Transverse colon (tissue), 4 donors: ENCODE results near the gene ERC2. TPM values are rescaled to one million over a fixed set of nuclear protein-coding genes. Genes with fewer than 3 reads are reported as not detected.

Source experiments
- DNase-seq: peaks from one replicate; pipeline ENCODE4 v3.0.0-alpha.2; 2019
- H3K27ac ChIP-seq, 4 donors: fragments of 200-600 bp; sonication (generic); 2 replicates each; pipeline ENCODE4 v1.5.1; 2016 to 2018; ENCODE audit warnings: inconsistent platforms in 4 of 4
- H3K27me3 ChIP-seq: fragments of 200-600 bp; sonication (generic); 2 replicates; pipeline ENCODE4 v1.5.1; 2017; ENCODE audit warnings: inconsistent platforms
- H3K36me3 ChIP-seq, 4 donors: fragments of 200-600 bp; sonication (generic); 2 replicates each; pipeline ENCODE4 v1.5.1; 2017 to 2019; ENCODE audit warnings: inconsistent platforms in 4 of 4
- H3K4me1 ChIP-seq, 4 donors: fragments of 200-600 bp; sonication (generic); 2 replicates each; pipeline ENCODE4 v1.5.1; 2017 to 2020; ENCODE audit warnings: inconsistent platforms in 4 of 4
- H3K4me3 ChIP-seq, 4 donors: fragments of 200-600 bp; sonication (generic); 1 replicate in 1 of 4; 2 replicates in 3 of 4; pipeline versions ENCODE4 v1.5.1 to v1.6.1; 2017 to 2019; ENCODE audit warnings: inconsistent platforms in 4 of 4
- H3K9me3 ChIP-seq, 2 donors: fragments of 200-600 bp; sonication (generic); 2 replicates each; pipeline ENCODE4 v1.5.1; 2017 to 2019; ENCODE audit warnings: inconsistent platforms in 2 of 2
- CTCF ChIP-seq, 5 experiments: fragments of 200-600 bp in 3 of 5; fragments of 450-650 bp in 2 of 5; sonication (generic) in 3 of 5; IDR thresholded peaks; 1 replicate in 2 of 5; 2 replicates in 3 of 5; pipeline ENCODE4 v1.5.1; 2016 to 2017; ENCODE audit warnings: antibody characterized with exemption in 5 of 5, inconsistent platforms in 3 of 5, mild to moderate bottlenecking in 2 of 5, moderate library complexity in 1 of 5
- EP300 ChIP-seq: sonication (generic); formaldehyde crosslinking; IDR thresholded peaks from one replicate; pipeline ENCODE4 v1.6.1; 2017; ENCODE audit warnings: antibody characterized with exemption, low read depth
- POLR2A ChIP-seq: fragments of 450-650 bp; IDR thresholded peaks from one replicate; pipeline ENCODE4 v1.6.1; 2016; ENCODE audit warnings: antibody characterized with exemption, mild to moderate bottlenecking, moderate library complexity
- POLR2AphosphoS5 ChIP-seq, 3 donors: sonication (generic); formaldehyde crosslinking; IDR thresholded peaks; one replicate each; pipeline ENCODE4 v1.6.1; 2016; ENCODE audit warnings: antibody characterized with exemption in 3 of 3
- WGBS, 2 donors: methylation state at CpG; one replicate each; pipeline ENCODE4 v1.1.5; 2018; ENCODE audit warnings: low coverage in 1 of 2; 5-methylcytosine and 5-hydroxymethylcytosine counted together
- in situ Hi-C, 4 donors: fragments of 200-750 bp; cut with MboI; loops; one replicate each; pipeline versions ENCODE4 v1.15.0 to v1.15.1; 2017; ENCODE audit warnings: low sequenced_read_pairs in 3 of 4, low pct_ligation_motif_present in 1 of 4, low pct_unique_long_range_greater_than_20kb in 1 of 4
- intact Hi-C: fragments of 100-400 bp; cut with DNase I; formaldehyde crosslinking; loops from one replicate; pipeline ENCODE4 v1.15.1; 2023; ENCODE audit warnings: low total_unique reads
- total RNA-seq, 4 donors: library from RNA; depleted of rRNA; stranded (reverse); fragments of >200 nt; gene quantifications; one replicate each; pipeline ENCODE4 v1.1.0, GENCODE V29; 2016

ERC2 gene
- total RNA-seq, 4 donors from 2014 or later, result 0.41 to 1.3 TPM; not detected in 2

- Histone ChIP-seq H3K4me1 (no peaks in the 10 kb centered on the region), H3K9me3 (no peaks in the 10 kb centered on the region), H3K27me3 (no peaks in the 10 kb centered on the region), H3K36me3 (no peaks in the 10 kb centered on the region), H3K4me3 (no peak overlapping the region), H3K27ac (no peak overlapping the region)
- in situ Hi-C loops (no loop called here), intact Hi-C loops (no loop called here)
- WGBS, 2 donors, result 80 to 88% methylated on average over 1 of the region's 1 CpG
- no peak for DNase-seq
- TF ChIP-seq POLR2A (no peak), EP300 (no peak), POLR2AphosphoS5 (IDR thresholded peaks at IDR 0.05) (no peak), CTCF (IDR thresholded peaks at IDR 0.05) (no peak)
Measured at GRCh38 chr3:55873523-55874254, 594.6 kb downstream of the ERC2 start.

GRCh38 chr3:55870594-55870993 lies 597.7 kb downstream of the ERC2 start:
- TF ChIP-seq POLR2A, result no peak
- no peak for TF ChIP-seq CTCF (IDR thresholded peaks at IDR 0.05)
- TF ChIP-seq POLR2AphosphoS5 (IDR thresholded peaks at IDR 0.05), result no peak
- TF ChIP-seq EP300, result no peak
- DNase-seq, result no peak
- Histone ChIP-seq H3K4me3 (no peak overlapping the region), H3K27ac (no peak overlapping the region), H3K36me3 (no peaks in the 10 kb centered on the region), H3K4me1 (no peaks in the 10 kb centered on the region), H3K9me3 (no peaks in the 10 kb centered on the region), H3K27me3 (no peaks in the 10 kb centered on the region)
- WGBS, 2 donors, result 65% methylated on average over 5 of the region's 5 CpGs; no CpG with 5 or more reads in 1 of the 2 donors
- in situ Hi-C loops, result no loop called here
- intact Hi-C loops, result no loop called here

- TF ChIP-seq POLR2AphosphoS5 (IDR thresholded peaks at IDR 0.05) (no peak), EP300 (no peak), POLR2A (no peak), CTCF (IDR thresholded peaks at IDR 0.05) (no peak)
- no peak for DNase-seq
- no peaks in the 10 kb centered on the region for H3K4me1 ChIP-seq
- no peaks in the 10 kb centered on the region for H3K27me3 ChIP-seq
- no peak overlapping the region for H3K4me3 ChIP-seq
- no peaks in the 10 kb centered on the region for H3K9me3 ChIP-seq
- no peaks in the 10 kb centered on the region for H3K36me3 ChIP-seq
- H3K27ac ChIP-seq, result no peak overlapping the region
- 74 to 81% methylated on average over 4 of the region's 4 CpGs for WGBS, 2 donors
- intact Hi-C loops, result no loop called here
- in situ Hi-C loops, result no loop called here
Measured at GRCh38 chr3:55868347-55868746, 599.9 kb downstream of the ERC2 start.

GRCh38 chr3:55863028-55863427 lies 605.2 kb downstream of the ERC2 start:
- no peaks in the 10 kb centered on the region for H3K36me3 ChIP-seq
- DNase-seq, result no peak
- no peaks in the 10 kb centered on the region for H3K27me3 ChIP-seq
- H3K9me3 ChIP-seq, result no peaks in the 10 kb centered on the region
- TF ChIP-seq POLR2AphosphoS5 (IDR thresholded peaks at IDR 0.05) (no peak), CTCF (IDR thresholded peaks at IDR 0.05) (no peak), POLR2A (no peak), EP300 (no peak)
- intact Hi-C loops (no loop called here), in situ Hi-C loops (no loop called here)
- no peaks in the 10 kb centered on the region for H3K4me1 ChIP-seq
- WGBS, 2 donors, result 79 to 91% methylated on average over 4 of the region's 4 CpGs
- no peak overlapping the region for H3K4me3 ChIP-seq
- H3K27ac ChIP-seq, result no peak overlapping the region
